HepG2 (cell line): ENCODE measurements around the gene TECTB. TPM values are rescaled to one million over a fixed set of nuclear protein-coding genes. Genes with fewer than 3 reads are reported as not detected.

Experiments
- BORCS8-MEF2B ChIP-seq: sonication (generic); formaldehyde crosslinking; IDR thresholded peaks from 2 replicates; pipeline ENCODE4 v1.8.0; 2022; ENCODE audit warnings: mild to moderate bottlenecking, missing genetic modification reagents
- CCDC6 ChIP-seq: sonication (generic); formaldehyde crosslinking; IDR thresholded peaks from 2 replicates; pipeline ENCODE4 v1.8.1; 2022; ENCODE audit warnings: mild to moderate bottlenecking, missing genetic modification reagents, moderate library complexity
- GPN1 ChIP-seq: sonication (generic); formaldehyde crosslinking; IDR thresholded peaks from 2 replicates; pipeline ENCODE4 v1.5.1; 2020; ENCODE audit warnings: missing genetic modification reagents, borderline replicate concordance
- MEIS1 ChIP-seq: sonication (generic); formaldehyde crosslinking; IDR thresholded peaks from 2 replicates; pipeline ENCODE4 v1.9.0; 2021; ENCODE audit warnings: mild to moderate bottlenecking, missing genetic modification reagents, moderate library complexity, borderline replicate concordance
- NFE2L2 ChIP-seq: fragments of 150-350 bp; IDR thresholded peaks from 2 replicates; pipeline ENCODE4 v1.6.1; 2014; ENCODE audit warnings: low read length
- POLR2A ChIP-seq, 2 experiments: IDR thresholded peaks; 2 replicates each; pipeline ENCODE4 v1.6.1; 2011; ENCODE audit warnings: low read depth in 2 of 2, low read length in 2 of 2, mild to moderate bottlenecking in 1 of 2, moderate library complexity in 1 of 2; ENCODE audit not compliant: insufficient read depth in 1 of 2
- YY1 ChIP-seq: IDR thresholded peaks from 2 replicates; pipeline ENCODE4 v1.6.1; 2011; ENCODE audit warnings: low read length, low read depth, moderate library complexity, mild to moderate bottlenecking; ENCODE audit not compliant: insufficient read depth, insufficient replicate concordance
- ZNF501 ChIP-seq: sonication (generic); formaldehyde crosslinking; IDR thresholded peaks from 2 replicates; pipeline ENCODE4 v1.5.1; 2020; ENCODE audit warnings: mild to moderate bottlenecking, moderate library complexity, missing genetic modification reagents
- ZNF598 ChIP-seq: sonication (generic); formaldehyde crosslinking; IDR thresholded peaks from 2 replicates; pipeline ENCODE4 v1.5.1; 2020; ENCODE audit warnings: mild to moderate bottlenecking, missing genetic modification reagents, borderline replicate concordance
- ZNF788 ChIP-seq: sonication (generic); formaldehyde crosslinking; IDR thresholded peaks from 2 replicates; pipeline ENCODE4 v1.5.0; 2020; ENCODE audit warnings: mild to moderate bottlenecking, missing genetic modification reagents, borderline replicate concordance
- polyA plus RNA-seq, 8 experiments: library from polyadenylated mRNA; depleted of rRNA in 3 of 8; stranded (reverse) in 7 of 8; unstranded in 1 of 8; fragments of >200 nt; fragmentation: Illumina TruSeq in 4 of 8; extraction: Trizol in 4 of 8; gene quantifications; 2 replicates each; pipeline versions ENCODE4 v1.2.1 to v1.2.3, GENCODE V29; 2011 to 2016; ENCODE audit warnings: low read depth in 4 of 8, missing spikeins in 1 of 8, mixed read lengths in 1 of 8; ENCODE audit not compliant: insufficient read depth in 1 of 8
- total RNA-seq, 5 experiments: library from RNA; depleted of rRNA; stranded (reverse); fragments of >200 nt; fragmentation: Illumina TruSeq; extraction: Trizol; gene quantifications; 2 replicates each; pipeline ENCODE4 v1.2.3, GENCODE V29; 2016; ENCODE audit warnings: low read depth in 1 of 5
- TF ChIP-seq, protein P1 (sequence below): sonication (generic); formaldehyde crosslinking; IDR thresholded peaks from 2 replicates; pipeline ENCODE4 v1.4.0; 2020; ENCODE audit warnings: missing genetic modification reagents, mild to moderate bottlenecking, borderline replicate concordance

TECTB gene
- total and polyA plus RNA-seq, 2 of the 13 experiments (the other 11 are each of a cell fraction or from before 2014, with no cell fraction given), result 0.78 to 1.8 TPM

DNA sequence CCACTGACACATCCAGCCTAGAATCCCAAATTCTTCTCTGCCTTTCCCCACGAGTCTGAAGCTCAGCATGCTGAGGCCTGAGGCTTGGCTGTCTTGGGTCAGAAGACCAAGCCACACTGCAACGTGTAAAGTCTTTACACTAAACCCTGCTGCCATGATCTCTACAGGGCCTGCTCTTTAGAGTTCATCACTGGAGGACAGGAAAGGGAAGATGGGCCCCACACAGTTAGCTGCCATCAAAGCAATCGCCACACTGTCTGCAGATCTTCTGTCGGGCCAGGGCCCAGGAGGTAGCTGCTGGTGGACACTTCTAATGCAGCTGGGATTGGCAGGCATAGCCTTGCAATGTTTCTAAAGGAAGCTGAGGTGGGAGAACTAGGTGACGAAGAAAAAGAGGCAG is 8.4 kb upstream of the TECTB start (continued):
- TF ChIP-seq ZNF598 (CRISPR knock-in tag) (0 out of 2 replicates have a peak, but pooled peaks have one; percentile 17), YY1 (peak; percentile 15), MEIS1 (CRISPR knock-in tag) (no peak), GPN1 (CRISPR knock-in tag) (no peak), NFE2L2 (no peak), ZNF788 (0 out of 2 replicates have a peak, but pooled peaks have one; percentile 20), CCDC6 (CRISPR knock-in tag) (peak; percentile 40; the same call in 1 of the 2 replicates), BORCS8-MEF2B (CRISPR knock-in tag) (0 out of 2 replicates have a peak, but pooled peaks have one; percentile 63), POLR2A (IDR thresholded peaks at IDR 0.05; ENCODE audit: insufficient read depth in 1 of 2, low read depth in 2 of 2, low read length in 2 of 2) (peak in 1 of 2 experiments; percentile 0; a peak in 1 of 4 replicates), ZNF501 (CRISPR knock-in tag) (peak; percentile 53; the same call in 1 of the 2 replicates)
- TF ChIP-seq, protein P1, sequence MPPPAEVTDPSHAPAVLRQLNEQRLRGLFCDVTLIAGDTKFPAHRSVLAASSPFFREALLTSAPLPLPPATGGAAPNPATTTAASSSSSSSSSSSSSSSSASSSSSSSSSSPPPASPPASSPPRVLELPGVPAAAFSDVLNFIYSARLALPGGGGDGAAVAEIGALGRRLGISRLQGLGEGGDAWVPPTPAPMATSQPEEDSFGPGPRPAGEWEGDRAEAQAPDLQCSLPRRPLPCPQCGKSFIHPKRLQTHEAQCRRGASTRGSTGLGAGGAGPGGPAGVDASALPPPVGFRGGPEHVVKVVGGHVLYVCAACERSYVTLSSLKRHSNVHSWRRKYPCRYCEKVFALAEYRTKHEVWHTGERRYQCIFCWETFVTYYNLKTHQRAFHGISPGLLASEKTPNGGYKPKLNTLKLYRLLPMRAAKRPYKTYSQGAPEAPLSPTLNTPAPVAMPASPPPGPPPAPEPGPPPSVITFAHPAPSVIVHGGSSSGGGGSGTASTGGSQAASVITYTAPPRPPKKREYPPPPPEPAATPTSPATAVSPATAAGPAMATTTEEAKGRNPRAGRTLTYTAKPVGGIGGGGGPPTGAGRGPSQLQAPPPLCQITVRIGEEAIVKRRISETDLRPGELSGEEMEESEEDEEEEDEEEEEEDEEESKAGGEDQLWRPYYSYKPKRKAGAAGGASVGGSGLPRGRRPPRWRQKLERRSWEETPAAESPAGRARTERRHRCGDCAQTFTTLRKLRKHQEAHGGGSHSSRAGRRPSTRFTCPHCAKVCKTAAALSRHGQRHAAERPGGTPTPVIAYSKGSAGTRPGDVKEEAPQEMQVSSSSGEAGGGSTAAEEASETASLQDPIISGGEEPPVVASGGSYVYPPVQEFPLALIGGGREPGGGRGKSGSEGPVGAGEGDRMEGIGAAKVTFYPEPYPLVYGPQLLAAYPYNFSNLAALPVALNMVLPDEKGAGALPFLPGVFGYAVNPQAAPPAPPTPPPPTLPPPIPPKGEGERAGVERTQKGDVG, result peak; percentile 64; the same call in 1 of the 2 replicates
- TF ChIP-seq, all 625 proteins: peak for 30
